Neuronal stem cell (in vitro differentiated cells): ENCODE measurements around the gene ESYT3.

Source experiments
- DNase-seq: peaks from one replicate; pipeline ENCODE4 v3.0.0-alpha.2; 2013; ENCODE audit warnings: low spot score
- H2AFZ ChIP-seq: one replicate; pipeline ENCODE4 v1.6.1; 2013; ENCODE audit warnings: mild to moderate bottlenecking, low read length, inconsistent platforms
- H2AK5ac ChIP-seq: 2 replicates; pipeline ENCODE4 v1.6.1; 2013; ENCODE audit warnings: low read depth, mild to moderate bottlenecking, inconsistent platforms, low read length, moderate library complexity, mixed read lengths
- H2BK120ac ChIP-seq: 2 replicates; pipeline ENCODE4 v1.6.1; 2013; ENCODE audit warnings: low read depth, mild to moderate bottlenecking, inconsistent platforms, low read length, moderate library complexity, mixed read lengths
- H2BK12ac ChIP-seq: one replicate; pipeline ENCODE4 v1.6.1; 2013; ENCODE audit warnings: low read length, inconsistent platforms
- H2BK15ac ChIP-seq: 2 replicates; pipeline ENCODE4 v1.6.1; 2013; ENCODE audit warnings: mild to moderate bottlenecking, low read length, inconsistent platforms, mixed read lengths
- H2BK5ac ChIP-seq: one replicate; pipeline ENCODE4 v1.6.1; 2013; ENCODE audit warnings: inconsistent platforms, mild to moderate bottlenecking, low read length, moderate library complexity
- H3K14ac ChIP-seq: one replicate; pipeline ENCODE4 v1.6.1; 2013; ENCODE audit warnings: low read length, inconsistent platforms
- H3K18ac ChIP-seq: 2 replicates; pipeline ENCODE4 v1.6.1; 2013; ENCODE audit warnings: low read length, inconsistent platforms
- H3K23ac ChIP-seq: 2 replicates; pipeline ENCODE4 v1.6.1; 2013; ENCODE audit warnings: low read depth, mild to moderate bottlenecking, mixed read lengths, low read length, inconsistent platforms; ENCODE audit not compliant: poor library complexity
- H3K27ac ChIP-seq: replicated peaks from 3 replicates; pipeline ENCODE4 v1.5.1; 2013; ENCODE audit warnings: low read length, inconsistent platforms
- H3K27me3 ChIP-seq, 3 experiments: 2 replicates each; pipeline ENCODE4 v1.6.1; 2013; ENCODE audit warnings: low read length in 3 of 3, mild to moderate bottlenecking in 2 of 3, inconsistent platforms in 1 of 3, low read depth in 1 of 3, mixed read lengths in 1 of 3, moderate library complexity in 1 of 3; ENCODE audit not compliant: control insufficient read depth in 3 of 3, insufficient read depth in 3 of 3
- H3K36me3 ChIP-seq, 2 donors: replicated peaks in 1 of 2; 2 replicates each; pipeline ENCODE4 v1.6.1; 2013; ENCODE audit warnings: low read length in 2 of 2; ENCODE audit not compliant: control insufficient read depth in 2 of 2, insufficient read depth in 2 of 2
- H3K4ac ChIP-seq: 2 replicates; pipeline ENCODE4 v1.6.1; 2013; ENCODE audit warnings: inconsistent platforms, mild to moderate bottlenecking, low read length, moderate library complexity
- H3K4me1 ChIP-seq, 2 donors: 1 replicate in 1 of 2; 2 replicates in 1 of 2; pipeline ENCODE4 v1.6.1; 2013; ENCODE audit warnings: low read length in 2 of 2, low read depth in 1 of 2; ENCODE audit not compliant: control insufficient read depth in 2 of 2, insufficient read depth in 1 of 2
- H3K4me2 ChIP-seq: one replicate; pipeline ENCODE4 v1.6.1; 2013; ENCODE audit warnings: mild to moderate bottlenecking, low read length, inconsistent platforms; ENCODE audit not compliant: insufficient read depth, poor library complexity, severe bottlenecking
- H3K4me3 ChIP-seq, 2 donors: 2 replicates each; pipeline ENCODE4 v1.5.1; 2013; ENCODE audit warnings: low read length in 2 of 2, mild to moderate bottlenecking in 2 of 2, inconsistent platforms in 1 of 2, moderate library complexity in 1 of 2
- H3K79me1 ChIP-seq: one replicate; pipeline ENCODE4 v1.6.1; 2013; ENCODE audit warnings: low read depth, mild to moderate bottlenecking, inconsistent platforms, low read length, moderate library complexity
- H3K9ac ChIP-seq: one replicate; pipeline ENCODE4 v1.6.1; 2013; ENCODE audit warnings: mild to moderate bottlenecking, low read depth, low read length, inconsistent platforms; ENCODE audit not compliant: poor library complexity
- H3K9me3 ChIP-seq, 2 donors: replicated peaks in 1 of 2; 2 replicates each; pipeline versions ENCODE3 to v1.6.1; 2013; ENCODE audit warnings: low read length in 2 of 2, mild to moderate bottlenecking in 2 of 2, inconsistent platforms in 1 of 2, low read depth in 1 of 2, mixed read lengths in 1 of 2, moderate library complexity in 1 of 2; ENCODE audit not compliant: control insufficient read depth in 2 of 2, insufficient read depth in 1 of 2
- H4K8ac ChIP-seq: one replicate; pipeline ENCODE4 v1.6.1; 2013; ENCODE audit warnings: low read depth, mild to moderate bottlenecking, inconsistent platforms, low read length, moderate library complexity
- H4K91ac ChIP-seq: one replicate; pipeline ENCODE4 v1.6.1; 2013; ENCODE audit warnings: low read length, low read depth, mild to moderate bottlenecking, inconsistent platforms; ENCODE audit not compliant: poor library complexity
- WGBS, 2 donors: extraction: QIAGEN DNeasy Blood & Tissue Kit; methylation state at CpG; one replicate each; pipeline ENCODE4 v1.1.7; 2013; ENCODE audit warnings: missing lambda C conversion rate in 2 of 2, mixed read lengths in 1 of 2; ENCODE audit not compliant: insufficient read length in 2 of 2, insufficient replicate concordance in 1 of 2; ENCODE audit errors: extremely low coverage in 2 of 2; 5-methylcytosine and 5-hydroxymethylcytosine counted together

Gene ESYT3

DNA sequence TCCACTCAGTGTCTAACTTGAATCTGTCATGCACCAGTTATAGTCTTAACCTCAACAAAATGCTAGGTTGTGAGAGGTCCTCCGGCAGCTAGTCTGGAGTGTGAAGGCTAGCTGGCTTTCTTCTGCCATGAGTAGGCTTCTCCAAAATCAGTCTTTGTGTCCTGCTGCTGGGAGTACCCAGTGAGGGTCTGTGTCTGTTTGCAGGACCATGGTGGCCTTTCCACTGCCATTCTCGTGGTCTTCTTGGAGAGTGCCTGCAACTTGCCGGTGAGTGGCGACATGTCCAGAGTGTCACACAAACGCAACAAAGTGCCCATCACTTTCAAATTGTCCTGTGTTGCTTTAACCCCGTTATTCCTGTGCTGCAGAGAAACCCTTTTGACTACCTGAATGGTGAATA is 34.0 kb downstream of the ESYT3 start:
- no peak overlapping the region for H2BK15ac ChIP-seq
- H3K9me3 ChIP-seq: no peaks in the 10 kb centered on the region
- no peak overlapping the region for H4K91ac ChIP-seq

DNA sequence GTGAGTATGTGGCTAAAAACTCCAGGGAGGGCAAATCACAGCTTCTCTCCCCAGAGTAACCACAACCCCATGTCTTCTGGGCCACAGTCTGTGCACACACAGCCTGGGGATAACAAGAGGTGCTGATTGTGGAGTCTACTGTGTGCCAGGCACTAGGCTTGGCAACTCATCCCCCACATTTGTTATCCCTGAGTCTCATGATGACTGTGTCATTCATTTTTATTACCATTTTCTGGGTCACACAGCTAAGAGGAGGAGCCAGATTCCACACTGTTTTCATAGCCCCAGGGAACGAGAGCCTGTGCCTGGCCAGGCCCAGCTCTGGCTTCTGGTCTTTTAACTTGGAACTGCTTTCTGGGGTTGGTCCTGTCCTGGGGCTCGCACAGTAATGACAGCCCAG is 34.5 kb downstream of the ESYT3 start:
- Histone ChIP-seq H2BK120ac (no peak overlapping the region), H3K4me1 (no peaks in the 10 kb centered on the region), H2BK15ac (no peak overlapping the region), H2AK5ac (no peak overlapping the region), H3K79me1 (no peaks in the 10 kb centered on the region), H3K4me2 (no peak overlapping the region), H3K27me3 (peaks cover 0 to 18% (median 0%) of the 10 kb centered on the region in 3 experiments), H2AFZ (no peak overlapping the region), H3K9me3 (no peaks in the 10 kb centered on the region), H3K36me3 (no peaks in the 10 kb centered on the region), H3K23ac (no peak overlapping the region), H3K4me3 (no peak overlapping the region), H4K8ac (no peak overlapping the region), H3K18ac (no peak overlapping the region), H2BK12ac (no peak overlapping the region), H3K4ac (no peak overlapping the region), H4K91ac (no peak overlapping the region), H3K14ac (no peak overlapping the region), H3K9ac (no peak overlapping the region), H2BK5ac (no peak overlapping the region), H3K27ac (no peak overlapping the region)
- no CpG with 5 or more reads among the region's 2 CpGs for WGBS, 2 donors
- no peak for DNase-seq

More for the DNA sequence above, 34.0 kb downstream of the ESYT3 start:
- no peaks in the 10 kb centered on the region for H3K79me1 ChIP-seq
- no peak overlapping the region for H4K8ac ChIP-seq
- no peak overlapping the region for H2BK12ac ChIP-seq
- no CpG with 5 or more reads among the region's 6 CpGs for WGBS, 2 donors
- H2BK5ac ChIP-seq: no peak overlapping the region
- no peak overlapping the region for H3K23ac ChIP-seq
- H3K4me1 ChIP-seq: no peaks in the 10 kb centered on the region
- no peak overlapping the region for H3K4ac ChIP-seq
- H2AK5ac ChIP-seq: no peak overlapping the region
- H3K27me3 ChIP-seq: peaks cover 0 to 18% (median 0%) of the 10 kb centered on the region in 3 experiments
- no peak overlapping the region for H3K27ac ChIP-seq
- no peak overlapping the region for H3K9ac ChIP-seq
- H3K4me2 ChIP-seq: no peak overlapping the region
- no peak overlapping the region for H3K4me3 ChIP-seq
- H3K36me3 ChIP-seq: no peaks in the 10 kb centered on the region
- no peak overlapping the region for H3K18ac ChIP-seq
- H2AFZ ChIP-seq: no peak overlapping the region
- H2BK120ac ChIP-seq: no peak overlapping the region
- H3K14ac ChIP-seq: no peak overlapping the region
- DNase-seq: no peak

DNA sequence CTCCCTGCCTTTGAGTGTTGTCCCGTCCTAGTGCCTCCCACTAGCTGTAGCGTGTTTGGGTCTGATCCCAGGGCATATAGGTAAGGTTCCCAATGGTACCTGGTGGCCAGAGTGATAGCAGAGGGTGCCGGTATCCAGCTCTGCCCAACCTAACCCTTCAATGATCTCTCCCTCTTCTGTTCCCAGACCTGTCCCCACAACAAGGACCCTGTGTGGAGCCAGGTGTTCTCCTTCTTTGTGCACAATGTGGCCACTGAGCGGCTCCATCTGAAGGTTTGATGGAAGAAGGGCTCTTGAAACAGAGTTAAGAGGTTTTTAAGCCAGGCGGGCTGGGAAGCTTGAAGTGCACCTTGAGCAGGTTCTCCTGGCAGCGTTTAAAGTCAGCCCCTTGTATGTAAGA is 35.5 kb downstream of the ESYT3 start:
- H3K4me2 ChIP-seq: no peak overlapping the region
- H3K4me3 ChIP-seq: no peak overlapping the region
- H2AFZ ChIP-seq: no peak overlapping the region
- H3K14ac ChIP-seq: no peak overlapping the region
- H3K36me3 ChIP-seq: no peaks in the 10 kb centered on the region
- H4K91ac ChIP-seq: no peak overlapping the region
- H3K23ac ChIP-seq: no peak overlapping the region
- H2AK5ac ChIP-seq: no peak overlapping the region
- no peaks in the 10 kb centered on the region for H3K4me1 ChIP-seq
- H2BK12ac ChIP-seq: no peak overlapping the region
- no peak overlapping the region for H3K27ac ChIP-seq
- no peaks in the 10 kb centered on the region for H3K79me1 ChIP-seq
- H3K4ac ChIP-seq: no peak overlapping the region
- no peak overlapping the region for H2BK5ac ChIP-seq
- H3K27me3 ChIP-seq: peaks cover 0 to 18% (median 0%) of the 10 kb centered on the region in 3 experiments
- no peak overlapping the region for H2BK120ac ChIP-seq
- H2BK15ac ChIP-seq: no peak overlapping the region
- H3K18ac ChIP-seq: no peak overlapping the region
- no peaks in the 10 kb centered on the region for H3K9me3 ChIP-seq
- H3K9ac ChIP-seq: no peak overlapping the region
- no CpG with 5 or more reads among the region's 6 CpGs for WGBS, 2 donors
- no peak for DNase-seq
- H4K8ac ChIP-seq: no peak overlapping the region

DNA sequence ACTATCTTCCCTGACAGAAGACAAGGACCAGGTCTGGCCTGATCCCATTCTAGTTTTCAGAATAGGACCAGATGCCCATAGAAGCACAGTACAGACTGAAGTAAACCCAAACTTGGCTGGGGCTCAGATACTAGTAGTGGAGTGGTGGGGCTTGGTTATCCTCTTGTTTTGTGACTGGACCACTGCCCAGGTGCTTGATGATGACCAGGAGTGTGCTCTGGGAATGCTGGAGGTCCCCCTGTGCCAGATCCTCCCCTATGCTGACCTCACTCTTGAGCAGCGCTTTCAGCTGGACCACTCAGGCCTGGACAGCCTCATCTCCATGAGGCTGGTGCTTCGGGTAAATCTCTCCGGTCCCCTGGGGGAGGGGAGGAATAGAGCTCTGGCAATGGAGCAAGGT is 36.3 kb downstream of the ESYT3 start:
- Histone ChIP-seq H2AFZ (no peak overlapping the region), H3K18ac (no peak overlapping the region), H4K91ac (no peak overlapping the region), H3K4me3 (no peak overlapping the region), H3K4me1 (no peaks in the 10 kb centered on the region), H2BK15ac (no peak overlapping the region), H2AK5ac (no peak overlapping the region), H3K36me3 (no peaks in the 10 kb centered on the region), H3K79me1 (no peaks in the 10 kb centered on the region), H3K27me3 (peaks cover 0 to 14% (median 0%) of the 10 kb centered on the region in 3 experiments), H3K27ac (no peak overlapping the region), H2BK12ac (no peak overlapping the region), H2BK5ac (no peak overlapping the region), H3K4me2 (no peak overlapping the region), H3K23ac (no peak overlapping the region), H3K9me3 (no peaks in the 10 kb centered on the region), H4K8ac (no peak overlapping the region), H3K14ac (no peak overlapping the region), H2BK120ac (no peak overlapping the region), H3K9ac (no peak overlapping the region), H3K4ac (no peak overlapping the region)
- DNase-seq: no peak
- no CpG with 5 or more reads among the region's 3 CpGs for WGBS, 2 donors
